ENCODE data around the gene ZMYND11. TPM values are rescaled to one million over a fixed set of nuclear protein-coding genes. Genes with fewer than 3 reads are reported as not detected.

The ZMYND11 gene
- total RNA-seq, 4 donors from 2014 or later = 55.6 to 95.1 (median 70.8) TPM

GRCh38 chr10:134247-135131 lies 766 bp upstream of the ZMYND11 start:
- TF ChIP-seq, protein P1, sequence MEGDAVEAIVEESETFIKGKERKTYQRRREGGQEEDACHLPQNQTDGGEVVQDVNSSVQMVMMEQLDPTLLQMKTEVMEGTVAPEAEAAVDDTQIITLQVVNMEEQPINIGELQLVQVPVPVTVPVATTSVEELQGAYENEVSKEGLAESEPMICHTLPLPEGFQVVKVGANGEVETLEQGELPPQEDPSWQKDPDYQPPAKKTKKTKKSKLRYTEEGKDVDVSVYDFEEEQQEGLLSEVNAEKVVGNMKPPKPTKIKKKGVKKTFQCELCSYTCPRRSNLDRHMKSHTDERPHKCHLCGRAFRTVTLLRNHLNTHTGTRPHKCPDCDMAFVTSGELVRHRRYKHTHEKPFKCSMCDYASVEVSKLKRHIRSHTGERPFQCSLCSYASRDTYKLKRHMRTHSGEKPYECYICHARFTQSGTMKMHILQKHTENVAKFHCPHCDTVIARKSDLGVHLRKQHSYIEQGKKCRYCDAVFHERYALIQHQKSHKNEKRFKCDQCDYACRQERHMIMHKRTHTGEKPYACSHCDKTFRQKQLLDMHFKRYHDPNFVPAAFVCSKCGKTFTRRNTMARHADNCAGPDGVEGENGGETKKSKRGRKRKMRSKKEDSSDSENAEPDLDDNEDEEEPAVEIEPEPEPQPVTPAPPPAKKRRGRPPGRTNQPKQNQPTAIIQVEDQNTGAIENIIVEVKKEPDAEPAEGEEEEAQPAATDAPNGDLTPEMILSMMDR (IDR thresholded peaks at IDR 0.05; ENCODE audit: low read depth) = no peak

GRCh38 chr10:135601-136464 lies 578 bp downstream of the ZMYND11 start:
- TF ChIP-seq, protein P1 (IDR thresholded peaks at IDR 0.05; ENCODE audit: low read depth) = no peak

DNA sequence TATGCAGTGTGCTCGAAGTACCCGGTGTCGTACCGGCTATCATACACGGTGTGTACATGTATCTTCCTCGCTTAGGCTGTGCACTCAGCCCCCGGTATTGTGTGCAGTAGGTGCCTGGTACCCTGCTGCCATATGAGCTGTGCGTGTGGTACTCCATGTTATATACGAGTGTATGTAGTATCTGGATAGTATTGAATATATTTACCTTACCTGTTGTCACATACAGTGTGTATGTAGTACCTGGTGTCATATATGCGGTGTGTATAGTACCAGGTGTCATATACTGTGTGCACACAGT lies 1.2 kb downstream of the ZMYND11 start:
- TF ChIP-seq, protein P1 (IDR thresholded peaks at IDR 0.05; ENCODE audit: low read depth) = no peak

DNA sequence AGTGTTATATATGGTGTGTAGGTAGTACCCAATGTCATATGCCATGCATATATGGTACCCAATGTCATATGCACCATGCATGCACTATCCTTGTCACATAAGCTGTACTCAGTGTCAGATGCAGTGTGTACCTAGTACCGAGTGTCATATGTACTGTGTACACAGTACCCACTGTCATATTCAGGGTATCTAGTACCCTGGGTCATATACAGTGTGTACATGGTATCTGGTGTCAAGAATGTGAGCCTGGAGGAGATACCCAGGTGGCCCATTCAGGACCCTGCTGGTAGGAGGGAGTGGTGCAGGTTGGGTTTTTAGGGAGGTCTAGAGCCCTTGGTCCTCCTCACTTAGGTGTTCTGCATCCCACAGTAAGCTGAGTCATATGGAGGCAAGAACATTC lies 1.8 kb downstream of the ZMYND11 start:
- TF ChIP-seq, protein P1 (IDR thresholded peaks at IDR 0.05; ENCODE audit: low read depth) = no peak

DNA sequence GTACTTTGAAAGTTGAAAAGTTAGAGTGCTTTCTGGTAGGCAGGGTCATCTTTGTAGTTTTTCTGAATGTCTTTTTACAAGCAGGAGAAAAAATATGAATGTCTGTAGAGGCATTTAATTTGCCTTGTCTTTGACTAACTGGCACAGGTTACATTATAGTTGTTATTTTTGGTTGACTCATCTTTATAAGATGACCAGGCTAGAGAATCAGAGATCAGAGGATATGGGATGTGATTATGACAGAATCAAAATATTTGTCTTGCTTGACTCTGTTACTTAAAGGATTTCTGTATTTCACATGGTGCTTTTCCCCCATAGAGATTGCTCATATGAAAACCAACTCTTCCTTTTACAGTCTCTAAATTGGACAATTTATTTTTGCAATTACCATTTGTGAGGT lies 2.4 kb downstream of the ZMYND11 start:
- TF ChIP-seq, protein P1 (IDR thresholded peaks at IDR 0.05; ENCODE audit: low read depth) = no peak

- TF ChIP-seq, protein P1 (IDR thresholded peaks at IDR 0.05; ENCODE audit: low read depth) = no peak
These were observed 7.1 kb downstream of the ZMYND11 start for GRCh38 chr10:142371-142770.

DNA sequence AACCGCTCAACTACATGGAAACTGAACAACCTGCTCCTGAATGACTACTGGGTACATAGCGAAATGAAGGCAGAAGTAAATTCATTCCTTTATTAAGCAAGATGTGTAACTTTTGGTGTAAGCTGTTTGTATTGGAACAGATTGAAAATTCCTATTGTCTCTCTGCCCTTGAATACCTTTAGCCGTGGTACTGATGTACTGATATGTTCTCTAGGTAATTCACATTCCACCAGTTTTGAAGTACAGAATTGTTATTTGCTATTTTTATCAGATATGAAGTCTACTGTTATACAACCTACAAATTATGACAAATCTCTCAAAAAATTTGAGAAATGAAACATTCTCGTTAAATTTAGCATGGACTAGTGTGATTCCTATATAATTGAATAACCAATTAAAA lies 17.7 kb downstream of the ZMYND11 start:
- TF ChIP-seq, protein P1 (IDR thresholded peaks at IDR 0.05; ENCODE audit: low read depth) = no peak
